ENCODE measurements around the gene MACROD1. TPM values are rescaled to one million over a fixed set of nuclear protein-coding genes. Genes with fewer than 3 reads are reported as not detected.

The MACROD1 gene
- total RNA-seq, 1 donor from 2014 or later = 12.3 TPM

- Histone ChIP-seq H3K4me3 (ENCODE audit: low read depth, low read length) (no peak overlapping the region), H3K27me3 (ENCODE audit: control insufficient read depth, insufficient read depth, low read length) (no peaks in the 10 kb centered on the region), H3K36me3 (ENCODE audit: control insufficient read depth, insufficient read depth, low read length) (peaks cover 2% of the 10 kb centered on the region)
- no peak for DNase-seq (ENCODE audit: low read depth)
- no peak for TF ChIP-seq CTCF (IDR thresholded peaks at IDR 0.05; ENCODE audit: insufficient read depth, low read length, poor library complexity, severe bottlenecking)
Measured at GRCh38 chr11:64203421-64204079, 37.6 kb upstream of the MACROD1 start.

DNA sequence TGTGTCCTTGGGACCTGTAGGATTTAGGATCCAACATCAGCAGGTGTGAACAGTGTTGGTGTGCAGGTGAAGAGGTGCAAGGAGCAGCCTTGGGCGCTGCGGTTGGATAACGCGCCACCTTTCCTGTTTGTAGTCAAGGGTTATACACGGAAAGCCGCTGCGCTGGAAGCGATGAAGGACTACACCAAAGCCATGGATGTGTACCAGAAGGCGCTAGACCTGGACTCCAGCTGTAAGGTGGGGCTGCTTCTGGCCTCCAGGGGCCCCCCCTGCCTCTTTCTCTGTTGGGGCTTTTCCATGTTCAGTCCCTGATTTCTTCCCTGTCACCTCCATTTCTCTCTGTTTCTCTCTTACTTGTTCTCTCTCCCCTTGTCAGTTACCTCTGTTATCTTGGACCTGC, 37.1 kb upstream of the MACROD1 start:
- H3K27me3 ChIP-seq (ENCODE audit: control insufficient read depth, insufficient read depth, low read length) = no peaks in the 10 kb centered on the region
- DNase-seq (ENCODE audit: low read depth) = no peak
- H3K4me3 ChIP-seq (ENCODE audit: low read depth, low read length) = no peak overlapping the region
- no peak for TF ChIP-seq CTCF (IDR thresholded peaks at IDR 0.05; ENCODE audit: insufficient read depth, low read length, poor library complexity, severe bottlenecking)
- peaks cover 2% of the 10 kb centered on the region for H3K36me3 ChIP-seq (ENCODE audit: control insufficient read depth, insufficient read depth, low read length)

GRCh38 chr11:64201543-64201942, 35.6 kb upstream of the MACROD1 start:
- Histone ChIP-seq H3K4me3 (ENCODE audit: low read depth, low read length) (no peak overlapping the region), H3K27me3 (ENCODE audit: control insufficient read depth, insufficient read depth, low read length) (no peaks in the 10 kb centered on the region), H3K36me3 (ENCODE audit: control insufficient read depth, insufficient read depth, low read length) (peaks cover 4% of the 10 kb centered on the region)
- no peak for DNase-seq (ENCODE audit: low read depth)
- TF ChIP-seq CTCF (IDR thresholded peaks at IDR 0.05; ENCODE audit: insufficient read depth, low read length, poor library complexity, severe bottlenecking) = no peak

GRCh38 chr11:64198511-64198910, 32.6 kb upstream of the MACROD1 start:
- no peak for DNase-seq (ENCODE audit: low read depth)
- H3K4me3 ChIP-seq (ENCODE audit: low read depth, low read length) = no peak overlapping the region
- no peaks in the 10 kb centered on the region for H3K27me3 ChIP-seq (ENCODE audit: control insufficient read depth, insufficient read depth, low read length)
- no peak for TF ChIP-seq CTCF (IDR thresholded peaks at IDR 0.05; ENCODE audit: insufficient read depth, low read length, poor library complexity, severe bottlenecking)
- peaks cover 2% of the 10 kb centered on the region for H3K36me3 ChIP-seq (ENCODE audit: control insufficient read depth, insufficient read depth, low read length)

- no peak overlapping the region for H3K4me3 ChIP-seq (ENCODE audit: low read depth, low read length)
Measured at GRCh38 chr11:64196626-64197025, 30.7 kb upstream of the MACROD1 start.

More at GRCh38 chr11:64196626-64197025, 30.7 kb upstream of the MACROD1 start:
- no peak for DNase-seq (ENCODE audit: low read depth)
- Histone ChIP-seq H3K36me3 (ENCODE audit: control insufficient read depth, insufficient read depth, low read length) (peaks cover 5% of the 10 kb centered on the region), H3K27me3 (ENCODE audit: control insufficient read depth, insufficient read depth, low read length) (no peaks in the 10 kb centered on the region)
- TF ChIP-seq CTCF (IDR thresholded peaks at IDR 0.05; ENCODE audit: insufficient read depth, low read length, poor library complexity, severe bottlenecking) = no peak

Measured in kidney epithelial cell (primary cell).